Measurements from ENCODE around the gene TCERG1L.

TCERG1L gene

DNA sequence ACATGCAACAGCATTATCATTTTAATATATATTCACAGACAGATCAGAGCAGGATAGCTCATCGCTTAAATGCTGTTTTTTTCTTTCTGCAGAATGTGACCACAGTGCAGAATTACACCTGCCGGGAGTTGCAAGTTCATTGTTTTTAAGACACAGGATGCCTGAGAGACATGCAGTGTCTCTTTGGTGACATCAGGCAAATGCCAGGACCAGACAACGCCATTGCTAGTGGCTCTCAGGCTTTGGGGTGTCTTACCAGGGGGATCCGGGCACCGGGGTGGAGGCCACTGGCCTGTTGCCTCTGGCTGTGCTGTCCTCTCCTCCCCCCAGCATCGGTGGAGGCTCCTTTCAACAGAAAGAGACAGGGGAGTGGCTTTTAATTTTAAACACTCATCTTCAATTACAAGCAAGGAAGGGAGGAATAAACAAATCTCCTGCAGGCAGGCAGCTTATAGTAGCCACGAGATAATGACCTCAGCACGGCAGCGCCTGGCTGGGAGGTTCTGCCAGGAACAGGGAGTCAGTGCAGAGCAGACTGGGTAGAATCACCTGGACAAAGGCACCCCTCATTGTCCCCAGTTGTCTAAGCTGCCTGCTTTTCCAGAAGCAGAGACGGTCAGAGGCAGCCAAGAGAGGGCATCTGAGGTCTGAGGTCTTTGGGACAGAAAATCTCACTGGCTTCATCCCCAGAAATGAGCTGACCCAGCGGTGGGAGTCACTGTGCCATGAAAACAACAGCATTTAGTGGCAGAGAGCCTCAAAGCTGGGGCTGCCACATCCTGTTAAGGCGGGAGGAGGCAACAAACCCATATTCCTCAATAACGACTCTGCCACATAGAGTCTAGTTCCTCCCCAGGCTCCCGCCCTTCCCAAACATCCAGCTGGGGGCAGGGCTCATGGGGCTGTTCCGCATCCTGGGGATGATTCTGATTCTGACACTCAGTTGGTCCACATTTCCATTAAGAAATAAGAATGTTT is 148.4 kb downstream of the TCERG1L start:
- TF ChIP-seq, protein P1, sequence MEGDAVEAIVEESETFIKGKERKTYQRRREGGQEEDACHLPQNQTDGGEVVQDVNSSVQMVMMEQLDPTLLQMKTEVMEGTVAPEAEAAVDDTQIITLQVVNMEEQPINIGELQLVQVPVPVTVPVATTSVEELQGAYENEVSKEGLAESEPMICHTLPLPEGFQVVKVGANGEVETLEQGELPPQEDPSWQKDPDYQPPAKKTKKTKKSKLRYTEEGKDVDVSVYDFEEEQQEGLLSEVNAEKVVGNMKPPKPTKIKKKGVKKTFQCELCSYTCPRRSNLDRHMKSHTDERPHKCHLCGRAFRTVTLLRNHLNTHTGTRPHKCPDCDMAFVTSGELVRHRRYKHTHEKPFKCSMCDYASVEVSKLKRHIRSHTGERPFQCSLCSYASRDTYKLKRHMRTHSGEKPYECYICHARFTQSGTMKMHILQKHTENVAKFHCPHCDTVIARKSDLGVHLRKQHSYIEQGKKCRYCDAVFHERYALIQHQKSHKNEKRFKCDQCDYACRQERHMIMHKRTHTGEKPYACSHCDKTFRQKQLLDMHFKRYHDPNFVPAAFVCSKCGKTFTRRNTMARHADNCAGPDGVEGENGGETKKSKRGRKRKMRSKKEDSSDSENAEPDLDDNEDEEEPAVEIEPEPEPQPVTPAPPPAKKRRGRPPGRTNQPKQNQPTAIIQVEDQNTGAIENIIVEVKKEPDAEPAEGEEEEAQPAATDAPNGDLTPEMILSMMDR (IDR thresholded peaks at IDR 0.05): no peak
- no peaks in the 10 kb centered on the region for H3K36me3 ChIP-seq
- H3K4me1 ChIP-seq: no peaks in the 10 kb centered on the region
- peak; percentile 5 to 42 for DNase-seq
- H3K27ac ChIP-seq: no peak overlapping the region
- H3K9me3 ChIP-seq: no peaks in the 10 kb centered on the region
- intact Hi-C loops (cut with DNase I; ENCODE audit: low total_unique reads): no loop called here
- H3K4me3 ChIP-seq: no peak overlapping the region
- H3K27me3 ChIP-seq: no peaks in the 10 kb centered on the region

DNA sequence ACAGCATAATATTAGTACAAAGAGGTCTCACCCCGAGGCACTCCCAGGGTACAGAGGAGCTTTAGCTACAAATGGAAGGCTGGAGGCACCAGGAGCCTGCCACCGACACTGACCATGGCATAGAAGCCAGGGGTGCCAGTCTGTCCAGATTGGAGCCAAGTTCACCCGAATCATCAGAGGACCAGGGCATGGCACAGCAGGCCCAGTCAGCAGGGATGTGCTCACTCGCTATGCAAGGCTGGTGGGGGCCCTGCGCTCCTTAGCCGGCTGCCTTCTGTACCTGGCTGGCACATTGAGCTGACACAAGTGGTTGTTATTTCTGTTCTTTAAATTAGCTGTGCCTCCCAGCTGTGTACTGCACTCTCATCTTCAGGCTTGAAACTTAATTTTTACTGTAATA is 149.3 kb downstream of the TCERG1L start:
- H3K36me3 ChIP-seq: no peaks in the 10 kb centered on the region
- H3K27me3 ChIP-seq: no peaks in the 10 kb centered on the region
- intact Hi-C loops (cut with DNase I; ENCODE audit: low total_unique reads): no loop called here
- DNase-seq: peak in 1 of 2 donors; percentile 0
- no peaks in the 10 kb centered on the region for H3K4me1 ChIP-seq
- TF ChIP-seq, protein P1 (IDR thresholded peaks at IDR 0.05): no peak
- no peak overlapping the region for H3K27ac ChIP-seq
- no peak overlapping the region for H3K4me3 ChIP-seq
- H3K9me3 ChIP-seq: no peaks in the 10 kb centered on the region

DNA sequence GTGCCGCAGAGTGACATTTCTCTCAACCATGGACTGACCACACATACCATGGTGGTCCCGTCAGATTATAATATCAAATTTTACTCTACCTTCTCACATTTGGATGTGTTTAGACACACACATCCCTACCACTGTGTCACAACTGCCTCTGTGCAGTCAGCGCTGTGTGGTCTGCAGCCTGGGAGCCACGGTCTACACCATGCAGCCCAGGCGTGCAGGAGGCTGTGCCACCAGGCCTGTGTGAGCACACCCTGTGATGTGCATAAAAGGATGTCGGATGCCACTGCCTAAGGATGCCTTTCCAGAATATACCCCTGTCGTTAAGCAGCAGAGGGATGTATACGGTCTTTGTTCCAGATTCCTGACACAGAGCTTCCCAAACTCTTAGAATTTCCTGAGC is 150.4 kb downstream of the TCERG1L start:
- Histone ChIP-seq H3K36me3 (no peaks in the 10 kb centered on the region), H3K27ac (no peak overlapping the region), H3K9me3 (no peaks in the 10 kb centered on the region), H3K4me3 (no peak overlapping the region), H3K27me3 (no peaks in the 10 kb centered on the region), H3K4me1 (no peaks in the 10 kb centered on the region)
- no peak for DNase-seq
- TF ChIP-seq, protein P1 (IDR thresholded peaks at IDR 0.05): no peak
- intact Hi-C loops (cut with DNase I; ENCODE audit: low total_unique reads): no loop called here

DNA sequence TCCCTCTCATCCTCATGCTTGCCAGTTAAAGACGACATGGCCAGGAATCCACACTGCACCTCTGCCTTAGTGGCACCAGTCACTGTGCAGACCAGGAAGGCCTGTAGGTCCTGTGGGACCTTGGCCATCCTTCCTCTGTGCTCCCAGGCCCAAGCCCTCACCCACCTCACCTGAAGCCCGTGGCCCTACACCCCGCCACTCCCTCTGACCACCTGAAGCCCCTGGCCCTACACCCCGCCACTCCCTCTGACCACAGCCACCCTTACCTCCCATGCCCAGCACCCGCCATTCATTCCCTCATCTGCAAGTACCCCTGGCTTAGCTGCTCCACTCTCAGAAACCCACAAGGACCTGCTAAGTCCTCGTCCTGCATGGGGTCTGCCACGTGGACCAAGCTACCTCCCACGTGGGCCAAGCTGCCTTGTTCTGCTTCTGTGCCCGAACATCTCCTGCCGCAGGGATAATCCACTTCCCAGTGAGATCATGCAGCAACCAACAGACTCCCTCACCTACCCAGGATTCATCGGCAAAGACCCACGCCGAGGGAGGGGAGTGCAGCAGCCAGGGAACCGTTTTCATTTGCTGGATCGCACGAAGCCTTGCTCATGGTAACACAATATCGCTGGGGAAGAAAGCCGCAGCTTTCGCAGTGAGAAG is 151.2 kb downstream of the TCERG1L start:
- DNase-seq: peak in 1 of 2 donors; percentile 47
- intact Hi-C loops (cut with DNase I; ENCODE audit: low total_unique reads): no loop called here

DNA sequence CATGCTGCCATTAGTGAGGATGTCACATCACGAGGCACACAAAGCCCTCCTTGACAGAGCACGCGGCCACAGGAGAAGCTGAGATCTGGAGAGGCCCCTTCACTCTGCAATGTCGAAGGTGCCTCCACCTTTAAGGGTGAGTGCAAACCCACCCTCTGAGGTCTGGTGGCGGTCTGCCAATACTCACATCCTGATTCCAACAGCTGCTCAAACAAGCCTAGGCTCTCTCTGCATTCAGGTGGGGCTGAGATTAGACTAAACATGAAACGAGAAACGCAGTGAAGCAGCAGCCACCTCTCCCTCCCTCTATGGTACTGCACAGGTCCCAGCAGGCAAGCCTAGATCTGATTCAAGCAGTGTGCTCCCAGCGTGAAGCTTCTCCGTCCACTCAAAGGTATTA is 151.8 kb downstream of the TCERG1L start:
- Histone ChIP-seq H3K4me1 (no peaks in the 10 kb centered on the region), H3K9me3 (no peaks in the 10 kb centered on the region), H3K36me3 (no peaks in the 10 kb centered on the region), H3K27ac (no peak overlapping the region), H3K27me3 (peaks cover 0 to 1% of the 10 kb centered on the region in 2 donors), H3K4me3 (no peak overlapping the region)
- TF ChIP-seq, protein P1 (IDR thresholded peaks at IDR 0.05): no peak
- DNase-seq: peak in 1 of 2 donors; percentile 54
- intact Hi-C loops (cut with DNase I; ENCODE audit: low total_unique reads): no loop called here

More for the DNA sequence above, 151.2 kb downstream of the TCERG1L start:
- H3K9me3 ChIP-seq: no peaks in the 10 kb centered on the region
- no peaks in the 10 kb centered on the region for H3K4me1 ChIP-seq
- no peak overlapping the region for H3K27ac ChIP-seq
- H3K4me3 ChIP-seq: no peak overlapping the region
- H3K27me3 ChIP-seq: no peaks in the 10 kb centered on the region
- no peaks in the 10 kb centered on the region for H3K36me3 ChIP-seq
- TF ChIP-seq, protein P1 (IDR thresholded peaks at IDR 0.05): no peak
